Right lobe of liver (tissue), 6 donors: ENCODE measurements around the gene CLSTN2. TPM values are rescaled to one million over a fixed set of nuclear protein-coding genes. Genes with fewer than 3 reads are reported as not detected.

Source experiments
- ATAC-seq, 4 donors: fragments of 200-7000 bp; cut with Tn5 transposase; one replicate each; pipeline ENCODE4 v1.9.1; 2020; ENCODE audit warnings: mild to moderate bottlenecking in 4 of 4, moderate library complexity in 4 of 4
- DNase-seq, 3 donors: peaks; one replicate each; pipeline ENCODE4 v3.0.0-alpha.2; 2020
- H3K27ac ChIP-seq, 3 donors: fragments of 200-600 bp; one replicate each; pipeline ENCODE4 v1.8.0; 2022
- H3K27me3 ChIP-seq, 2 donors: fragments of 200-600 bp; one replicate each; pipeline ENCODE4 v1.8.0; 2022
- H3K36me3 ChIP-seq, 4 donors: fragments of 200-600 bp; sonication (generic) in 1 of 4; one replicate each; pipeline versions ENCODE4 v1.5.1 to v1.8.0; 2017 to 2022; ENCODE audit warnings: control low read depth in 1 of 4
- H3K4me1 ChIP-seq, 4 donors: fragments of 200-600 bp; sonication (generic) in 1 of 4; one replicate each; pipeline versions ENCODE4 v1.5.1 to v1.8.0; 2017 to 2022; ENCODE audit warnings: control low read depth in 1 of 4
- H3K4me3 ChIP-seq, 3 donors: fragments of 200-600 bp; one replicate each; pipeline ENCODE4 v1.8.0; 2022
- H3K9me3 ChIP-seq, 4 donors: fragments of 200-600 bp; sonication (generic) in 1 of 4; one replicate each; pipeline versions ENCODE4 v1.5.1 to v1.8.0; 2017 to 2022; ENCODE audit warnings: control low read depth in 1 of 4
- CTCF ChIP-seq, 4 donors: fragments of 200-600 bp in 3 of 4; fragments of 450-650 bp in 1 of 4; IDR thresholded peaks; one replicate each; pipeline versions ENCODE4 v1.5.1 to v1.8.0; 2016 to 2022; ENCODE audit warnings: antibody characterized with exemption in 4 of 4, mild to moderate bottlenecking in 2 of 4
- POLR2A ChIP-seq: fragments of 450-650 bp; IDR thresholded peaks from one replicate; pipeline ENCODE4 v1.6.1; 2017; ENCODE audit warnings: antibody characterized with exemption, mild to moderate bottlenecking
- WGBS: methylation state at CpG from one replicate; pipeline ENCODE4 v1.1.6; 2018; ENCODE audit warnings: low coverage, low lambda C conversion rate; ENCODE audit not compliant: insufficient coverage; ENCODE audit errors: missing lambda C conversion rate; 5-methylcytosine and 5-hydroxymethylcytosine counted together
- intact Hi-C, 2 donors: fragments of 100-400 bp; cut with DNase I; formaldehyde crosslinking; loops; one replicate each; pipeline versions ENCODE4 v1.11.2 to v1.14.1; 2022
- total RNA-seq, 6 experiments: library from RNA; depleted of rRNA in 2 of 6; stranded (reverse); fragments of >200 nt in 2 of 6; fragmentation: NEBNext Ultra II Directional in 3 of 6; extraction: Animal tissue kit (Norgen Biotek cat#: 25700) in 3 of 6; gene quantifications; one replicate each; pipeline versions ENCODE4 v1.1.0 to v1.2.4, GENCODE V29; 2016 to 2023
- donor health status: DM: no; HTN: yes; CAD: no.
- donor health status: DM: no; HTN: no; CAD: no.
- donor health status: DM: no; HTN: no; CAD: no.
- donor health status: DM: no; HTN: yes; CAD: no.
- donor health status: DM: no; HTN: yes; CAD: no.

The CLSTN2 gene
- total RNA-seq, 6 experiments from 2014 or later = 1.0 to 3.3 (median 2.0) TPM

GRCh38 chr3:140061211-140061610 is 126.2 kb downstream of the CLSTN2 start:
- intact Hi-C loops = no loop called here
- H3K27ac ChIP-seq = no peak overlapping the region
- no peaks in the 10 kb centered on the region for H3K36me3 ChIP-seq
- no peak overlapping the region for H3K4me3 ChIP-seq
- H3K27me3 ChIP-seq = no peaks in the 10 kb centered on the region
- 59% methylated on average over 2 of the region's 2 CpGs for WGBS
- H3K9me3 ChIP-seq = no peaks in the 10 kb centered on the region
- no peak for DNase-seq
- no peak for TF ChIP-seq POLR2A
- TF ChIP-seq CTCF (IDR thresholded peaks at IDR 0.05) = no peak
- ATAC-seq = no peak
- H3K4me1 ChIP-seq = no peaks in the 10 kb centered on the region

GRCh38 chr3:140062461-140062860 is 127.5 kb downstream of the CLSTN2 start:
- no peaks in the 10 kb centered on the region for H3K4me1 ChIP-seq
- ATAC-seq = no peak

GRCh38 chr3:140067487-140067886 is 132.5 kb downstream of the CLSTN2 start:
- Histone ChIP-seq H3K4me3 (no peak overlapping the region), H3K27ac (no peak overlapping the region), H3K36me3 (no peaks in the 10 kb centered on the region), H3K27me3 (no peaks in the 10 kb centered on the region), H3K4me1 (no peaks in the 10 kb centered on the region), H3K9me3 (no peaks in the 10 kb centered on the region)
- DNase-seq (no peak), ATAC-seq (no peak)
- intact Hi-C loops = no loop called here
- WGBS = 33% methylated on average over 3 of the region's 3 CpGs
- TF ChIP-seq CTCF (IDR thresholded peaks at IDR 0.05) = no peak
- no peak for TF ChIP-seq POLR2A

More at GRCh38 chr3:140062461-140062860, 127.5 kb downstream of the CLSTN2 start:
- Histone ChIP-seq H3K27ac (no peak overlapping the region), H3K9me3 (no peaks in the 10 kb centered on the region), H3K4me3 (no peak overlapping the region), H3K27me3 (no peaks in the 10 kb centered on the region), H3K36me3 (no peaks in the 10 kb centered on the region)
- intact Hi-C loops = no loop called here
- no peak for TF ChIP-seq CTCF (IDR thresholded peaks at IDR 0.05)
- TF ChIP-seq POLR2A = no peak
- DNase-seq = no peak

- TF ChIP-seq POLR2A (no peak), CTCF (IDR thresholded peaks at IDR 0.05) (no peak)
- Histone ChIP-seq H3K4me1 (no peaks in the 10 kb centered on the region), H3K9me3 (no peaks in the 10 kb centered on the region), H3K27ac (no peak overlapping the region), H3K36me3 (no peaks in the 10 kb centered on the region), H3K4me3 (no peak overlapping the region), H3K27me3 (no peaks in the 10 kb centered on the region)
- ATAC-seq (no peak), DNase-seq (no peak)
- intact Hi-C loops = no loop called here
Measured at GRCh38 chr3:140068494-140069017, 133.6 kb downstream of the CLSTN2 start.
